ENCODE measurements around the gene GPC5.

GPC5 gene

DNA sequence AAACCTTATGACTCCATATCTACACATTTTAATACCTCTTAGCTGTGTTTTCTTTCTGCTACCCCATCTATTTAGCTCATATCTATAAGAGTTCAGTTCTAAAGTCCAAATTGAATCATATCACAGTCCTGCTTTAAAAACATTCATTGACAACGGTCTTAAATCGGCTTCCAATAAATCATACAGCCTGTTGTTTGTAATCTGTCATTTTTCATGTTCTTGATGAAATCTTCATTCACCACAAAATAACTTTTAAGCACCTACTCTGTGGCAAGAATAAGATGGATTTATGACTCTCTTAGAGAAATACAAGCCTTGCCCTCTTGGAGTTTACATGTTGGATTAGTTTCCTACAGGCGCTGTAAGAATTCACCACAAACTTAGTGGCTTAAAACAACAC, 1377.2 kb downstream of the GPC5 start:
- Histone ChIP-seq H3K27me3 (no peaks in the 10 kb centered on the region), H3K9me3 (no peaks in the 10 kb centered on the region), H3K27ac (no peak overlapping the region), H3K4me3 (no peak overlapping the region), H3K36me3 (no peaks in the 10 kb centered on the region), H3K9ac (no peak overlapping the region), H4K20me1 (no peaks in the 10 kb centered on the region), H3K4me1 (no peaks in the 10 kb centered on the region), H3K4me2 (no peak overlapping the region)
- TF ChIP-seq Cebpa-rat (IDR thresholded peaks at IDR 0.05) = no peak

GRCh38 chr13:92781965-92782690, 1383.7 kb downstream of the GPC5 start:
- Histone ChIP-seq H3K27ac (no peak overlapping the region), H3K4me3 (no peak overlapping the region), H3K9me3 (no peaks in the 10 kb centered on the region), H3K36me3 (no peaks in the 10 kb centered on the region), H3K4me2 (no peak overlapping the region), H3K27me3 (no peaks in the 10 kb centered on the region), H3K4me1 (no peaks in the 10 kb centered on the region), H4K20me1 (no peaks in the 10 kb centered on the region), H3K9ac (no peak overlapping the region)
- TF ChIP-seq Cebpa-rat (IDR thresholded peaks at IDR 0.05) = no peak

- H3K4me2 ChIP-seq = no peak overlapping the region
- H3K4me3 ChIP-seq = no peak overlapping the region
- no peaks in the 10 kb centered on the region for H3K27me3 ChIP-seq
- peaks cover 5% of the 10 kb centered on the region for H3K9me3 ChIP-seq
- 0 out of 2 replicates have a peak, but pooled peaks cover 4% of the 10 kb centered on the region for H3K4me1 ChIP-seq
- no peak overlapping the region for H3K9ac ChIP-seq
- no peak overlapping the region for H3K27ac ChIP-seq
- no peaks in the 10 kb centered on the region for H4K20me1 ChIP-seq
- no peak for TF ChIP-seq Cebpa-rat (IDR thresholded peaks at IDR 0.05)
- H3K36me3 ChIP-seq = no peaks in the 10 kb centered on the region
Observed at GRCh38 chr13:92802776-92803175, 1404.4 kb downstream of the GPC5 start.

GRCh38 chr13:92804346-92804745, 1405.9 kb downstream of the GPC5 start:
- Histone ChIP-seq H3K9me3 (peaks cover 5% of the 10 kb centered on the region), H3K36me3 (no peaks in the 10 kb centered on the region), H3K27ac (no peak overlapping the region), H3K4me2 (no peak overlapping the region), H3K4me3 (no peak overlapping the region), H3K9ac (no peak overlapping the region), H3K27me3 (no peaks in the 10 kb centered on the region), H3K4me1 (0 out of 2 replicates have a peak, but pooled peaks cover 4% of the 10 kb centered on the region), H4K20me1 (no peaks in the 10 kb centered on the region)
- TF ChIP-seq Cebpa-rat (IDR thresholded peaks at IDR 0.05) = no peak

- Histone ChIP-seq H3K4me2 (no peak overlapping the region), H3K9me3 (peaks cover 5% of the 10 kb centered on the region), H3K9ac (no peak overlapping the region), H3K36me3 (no peaks in the 10 kb centered on the region), H3K27ac (no peak overlapping the region), H4K20me1 (no peaks in the 10 kb centered on the region), H3K27me3 (no peaks in the 10 kb centered on the region), H3K4me3 (no peak overlapping the region), H3K4me1 (0 out of 2 replicates have a peak, but pooled peaks cover 4% of the 10 kb centered on the region)
- no peak for TF ChIP-seq Cebpa-rat (IDR thresholded peaks at IDR 0.05)
Observed at GRCh38 chr13:92804926-92805325, 1406.5 kb downstream of the GPC5 start.

DNA sequence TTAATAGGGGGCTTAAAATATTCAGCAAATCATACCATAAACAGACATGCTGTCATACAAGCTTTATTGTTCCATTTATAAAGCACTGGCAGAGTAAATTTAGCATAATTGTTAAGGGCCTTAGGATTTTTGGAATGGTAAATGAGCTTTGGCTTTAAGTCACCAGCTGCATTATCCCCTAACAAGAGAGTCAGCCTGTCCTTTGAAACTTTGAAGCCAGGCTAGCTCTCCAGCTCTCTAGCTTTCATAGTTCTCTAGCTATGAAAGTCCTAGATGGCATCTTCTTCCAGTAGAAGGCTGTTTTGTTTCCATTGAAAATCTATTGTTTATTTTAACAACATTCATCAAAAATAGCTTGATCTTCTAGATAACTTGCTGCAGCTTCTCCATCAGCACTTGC, 1407.3 kb downstream of the GPC5 start:
- no peaks in the 10 kb centered on the region for H3K27me3 ChIP-seq
- H3K4me2 ChIP-seq = peak overlapping the region; percentile 68
- no peaks in the 10 kb centered on the region for H3K36me3 ChIP-seq
- H3K27ac ChIP-seq = no peak overlapping the region; the same call in 1 of the 2 replicates
- H3K4me3 ChIP-seq = peak overlapping the region; percentile 51
- peaks cover 5% of the 10 kb centered on the region for H3K9me3 ChIP-seq
- H4K20me1 ChIP-seq = no peaks in the 10 kb centered on the region
- 0 out of 2 replicates have a peak, but pooled peaks cover 4% of the 10 kb centered on the region for H3K4me1 ChIP-seq
- H3K9ac ChIP-seq = peak overlapping the region; percentile 44; the same call in 1 of the 2 replicates
- no peak for TF ChIP-seq Cebpa-rat (IDR thresholded peaks at IDR 0.05)

DNA sequence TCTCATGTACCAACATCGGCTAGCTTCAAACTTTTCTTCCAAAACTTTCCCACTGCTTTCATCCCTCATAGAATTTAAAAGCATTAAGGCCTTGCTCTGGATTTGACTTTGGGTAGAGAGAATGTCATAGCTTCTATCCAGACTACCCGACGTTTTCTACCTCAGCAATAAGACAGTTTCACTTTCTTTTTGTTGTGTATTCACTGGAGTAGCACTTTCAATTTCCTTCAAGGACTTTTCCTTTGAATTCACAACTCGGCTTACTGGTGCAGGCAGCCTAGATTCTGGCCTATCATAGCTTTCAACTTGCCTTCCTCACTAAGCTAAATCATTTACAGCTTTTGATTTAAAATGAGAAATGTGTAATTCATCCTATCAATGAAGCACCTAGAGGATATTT, 1407.8 kb downstream of the GPC5 start:
- Histone ChIP-seq H3K27me3 (no peaks in the 10 kb centered on the region), H3K36me3 (no peaks in the 10 kb centered on the region), H3K4me3 (peak overlapping the region; percentile 51), H3K4me1 (0 out of 2 replicates have a peak, but pooled peaks cover 4% of the 10 kb centered on the region), H3K27ac (no peak overlapping the region; the same call in 1 of the 2 replicates), H4K20me1 (no peaks in the 10 kb centered on the region), H3K9ac (peak overlapping the region; percentile 44; the same call in 1 of the 2 replicates), H3K4me2 (peak overlapping the region; percentile 68), H3K9me3 (peaks cover 5% of the 10 kb centered on the region)
- no peak for TF ChIP-seq Cebpa-rat (IDR thresholded peaks at IDR 0.05)

DNA sequence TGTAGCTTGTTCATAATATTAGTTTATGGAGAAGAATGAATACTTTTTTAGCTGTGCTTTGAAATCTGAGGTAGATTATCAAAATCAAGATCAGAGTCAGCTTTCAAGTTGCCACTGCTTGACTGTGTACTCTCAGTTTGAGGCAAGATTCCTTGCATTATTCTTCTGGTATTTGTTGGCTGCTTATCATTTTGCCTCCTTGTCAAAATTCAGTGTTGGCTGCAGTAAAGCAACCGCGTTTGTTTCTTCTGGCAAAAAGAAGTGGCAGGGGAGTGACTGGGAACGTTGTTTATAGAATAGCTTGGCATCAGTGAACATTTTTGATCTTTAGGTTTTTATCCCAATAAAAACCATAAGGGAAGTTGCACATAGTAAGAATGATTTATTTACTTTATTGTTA, 1408.9 kb downstream of the GPC5 start:
- H3K4me1 ChIP-seq = 0 out of 2 replicates have a peak, but pooled peaks cover 4% of the 10 kb centered on the region
- H3K9me3 ChIP-seq = peaks cover 5% of the 10 kb centered on the region
- no peak for TF ChIP-seq Cebpa-rat (IDR thresholded peaks at IDR 0.05)
- no peaks in the 10 kb centered on the region for H3K27me3 ChIP-seq
- no peaks in the 10 kb centered on the region for H3K36me3 ChIP-seq
- no peak overlapping the region for H3K9ac ChIP-seq
- H4K20me1 ChIP-seq = no peaks in the 10 kb centered on the region
- no peak overlapping the region for H3K4me3 ChIP-seq
- H3K4me2 ChIP-seq = no peak overlapping the region
- H3K27ac ChIP-seq = no peak overlapping the region

GRCh38 chr13:92807966-92808365, 1409.5 kb downstream of the GPC5 start:
- Histone ChIP-seq H3K4me3 (no peak overlapping the region), H3K27me3 (no peaks in the 10 kb centered on the region), H3K9ac (no peak overlapping the region), H3K27ac (no peak overlapping the region), H3K36me3 (no peaks in the 10 kb centered on the region), H3K4me1 (0 out of 2 replicates have a peak, but pooled peaks cover 4% of the 10 kb centered on the region), H4K20me1 (no peaks in the 10 kb centered on the region), H3K9me3 (peaks cover 5% of the 10 kb centered on the region), H3K4me2 (no peak overlapping the region)
- TF ChIP-seq Cebpa-rat (IDR thresholded peaks at IDR 0.05) = no peak

- Histone ChIP-seq H3K9ac (no peak overlapping the region), H3K27me3 (no peaks in the 10 kb centered on the region), H3K36me3 (no peaks in the 10 kb centered on the region), H3K4me2 (no peak overlapping the region), H4K20me1 (no peaks in the 10 kb centered on the region), H3K27ac (no peak overlapping the region), H3K4me3 (no peak overlapping the region), H3K9me3 (no peaks in the 10 kb centered on the region), H3K4me1 (no peaks in the 10 kb centered on the region)
- no peak for TF ChIP-seq Cebpa-rat (IDR thresholded peaks at IDR 0.05)
Observed at GRCh38 chr13:92821324-92821723, 1422.9 kb downstream of the GPC5 start.
